ENCODE results near the gene ACTA2.

Gene ACTA2

GRCh38 chr10:88979603-88980002, 27.0 kb upstream of the ACTA2 start:
- no peak for DNase-seq (ENCODE audit: extremely low spot score)
- CTCF ChIA-PET, result interaction anchor here (0.9 to 1.5 kb wide), 7 partner anchors 8 to 236 kb away, joined by 3 to 12 read pairs (median 4); no protein-coding TSS in a partner anchor
- no peak for TF ChIP-seq CTCF (IDR thresholded peaks at IDR 0.05; ENCODE audit: control extremely low read depth, extremely low read depth, low read depth, missing control alignments)
- POLR2A ChIA-PET, result no interaction called here

GRCh38 chr10:88979153-88979562, 26.6 kb upstream of the ACTA2 start:
- TF ChIP-seq CTCF (IDR thresholded peaks at IDR 0.05; ENCODE audit: control extremely low read depth, extremely low read depth, low read depth, missing control alignments), result no peak
- POLR2A ChIA-PET, result no interaction called here
- CTCF ChIA-PET, result interaction anchor here (0.9 to 1.5 kb wide), 5 partner anchors 8 to 143 kb away, joined by 4 to 12 read pairs (median 4); no protein-coding TSS in a partner anchor
- DNase-seq (ENCODE audit: extremely low spot score), result no peak

- ChIA-PET CTCF (interaction anchor here (0.9 to 1.5 kb wide), 5 partner anchors 9 to 142 kb away, joined by 4 to 12 read pairs (median 4); no protein-coding TSS in a partner anchor), POLR2A (no interaction called here)
- no peak for TF ChIP-seq CTCF (IDR thresholded peaks at IDR 0.05; ENCODE audit: control extremely low read depth, extremely low read depth, low read depth, missing control alignments)
- DNase-seq (ENCODE audit: extremely low spot score), result no peak
These were observed 25.9 kb upstream of the ACTA2 start for GRCh38 chr10:88978463-88978862.

GRCh38 chr10:88975377-88975720, 22.8 kb upstream of the ACTA2 start:
- no peak for TF ChIP-seq CTCF (IDR thresholded peaks at IDR 0.05; ENCODE audit: control extremely low read depth, extremely low read depth, low read depth, missing control alignments)
- ChIA-PET CTCF (interaction anchor here (1.5 to 6.4 kb wide), 6 partner anchors 10 to 139 kb away, joined by 4 to 50 read pairs (median 7); partner anchors contain the start of gene FAS), POLR2A (interaction anchor here (0.6 kb wide), 1 partner anchor 44 kb away, joined by 5 read pairs; no protein-coding TSS in a partner anchor)
- DNase-seq (ENCODE audit: extremely low spot score), result no peak

- ChIA-PET POLR2A (no interaction called here), CTCF (interaction anchor here (0.6 to 6.4 kb wide), 8 partner anchors 10 to 139 kb away, joined by 3 to 50 read pairs (median 4); partner anchors contain the start of gene FAS)
- TF ChIP-seq CTCF (IDR thresholded peaks at IDR 0.05; ENCODE audit: control extremely low read depth, extremely low read depth, low read depth, missing control alignments), result no peak
- no peak for DNase-seq (ENCODE audit: extremely low spot score)
These were observed 22.1 kb upstream of the ACTA2 start for GRCh38 chr10:88974446-88975376.

GRCh38 chr10:88974012-88974411, 21.4 kb upstream of the ACTA2 start:
- CTCF ChIA-PET, result interaction anchor here (0.6 to 6.4 kb wide), 6 partner anchors 10 to 39 kb away, joined by 3 to 50 read pairs (median 6); partner anchors contain the start of gene FAS
- POLR2A ChIA-PET, result no interaction called here
- no peak for TF ChIP-seq CTCF (IDR thresholded peaks at IDR 0.05; ENCODE audit: control extremely low read depth, extremely low read depth, low read depth, missing control alignments)
- no peak for DNase-seq (ENCODE audit: extremely low spot score)
